ENCODE measurements around the gene ZNRF2. TPM values are rescaled to one million over a fixed set of nuclear protein-coding genes. Genes with fewer than 3 reads are reported as not detected.

The ZNRF2 gene
- total and polyA plus RNA-seq, 2 donors from 2014 or later, result 16.2 to 32.2 TPM

- Histone ChIP-seq H3K9ac (ENCODE audit: low read length in 3 of 3) (no peak overlapping the region), H3K9me3 (ENCODE audit: control insufficient read depth in 2 of 3, insufficient read depth in 1 of 3, low read length in 3 of 3) (no peaks in the 10 kb centered on the region), H3K36me3 (ENCODE audit: control insufficient read depth in 2 of 3, insufficient read depth in 3 of 3, low read length in 3 of 3) (no peaks in the 10 kb centered on the region), H3K4me3 (ENCODE audit: low read length in 3 of 3) (no peak overlapping the region), H3K27ac (ENCODE audit: low read depth in 2 of 2, low read length in 2 of 2) (peak overlapping the region in 1 of 2 donors; percentile 86), H3K4me1 (ENCODE audit: control insufficient read depth in 2 of 3, insufficient read depth in 2 of 3, low read depth in 1 of 3, low read length in 3 of 3) (peaks cover 0 to 26% (median 19%) of the 10 kb centered on the region in 3 donors), H3K27me3 (ENCODE audit: control insufficient read depth, insufficient read depth, low read length) (no peaks in the 10 kb centered on the region)
- no peak for DNase-seq
- FAIRE-seq, result no peak
- TF ChIP-seq CTCF (IDR thresholded peaks at IDR 0.05; ENCODE audit: borderline replicate concordance, extremely low read depth, insufficient read depth), result no peak
- intact Hi-C loops (cut with DNase I), result no loop called here
These were observed 28.0 kb upstream of the ZNRF2 start for GRCh38 chr7:30256349-30256858.

GRCh38 chr7:30260246-30260768 is 24.1 kb upstream of the ZNRF2 start:
- H3K27ac ChIP-seq (ENCODE audit: low read depth in 2 of 2, low read length in 2 of 2), result no peak overlapping the region
- no peaks in the 10 kb centered on the region for H3K36me3 ChIP-seq (ENCODE audit: control insufficient read depth in 2 of 3, insufficient read depth in 3 of 3, low read length in 3 of 3)
- H3K27me3 ChIP-seq (ENCODE audit: control insufficient read depth, insufficient read depth, low read length), result no peaks in the 10 kb centered on the region
- intact Hi-C loops (cut with DNase I), result no loop called here
- no peak for DNase-seq
- no peaks in the 10 kb centered on the region for H3K9me3 ChIP-seq (ENCODE audit: control insufficient read depth in 2 of 3, insufficient read depth in 1 of 3, low read length in 3 of 3)
- no peak for FAIRE-seq
- no peak overlapping the region for H3K4me3 ChIP-seq (ENCODE audit: low read length in 3 of 3)
- H3K4me1 ChIP-seq (ENCODE audit: control insufficient read depth in 2 of 3, insufficient read depth in 2 of 3, low read depth in 1 of 3, low read length in 3 of 3), result peaks cover 0 to 6% (median 2%) of the 10 kb centered on the region in 3 donors
- no peak overlapping the region for H3K9ac ChIP-seq (ENCODE audit: low read length in 3 of 3)
- no peak for TF ChIP-seq CTCF (IDR thresholded peaks at IDR 0.05; ENCODE audit: borderline replicate concordance, extremely low read depth, insufficient read depth)

GRCh38 chr7:30263090-30263710 is 21.2 kb upstream of the ZNRF2 start:
- Histone ChIP-seq H3K27ac (ENCODE audit: low read depth in 2 of 2, low read length in 2 of 2) (no peak overlapping the region), H3K9me3 (ENCODE audit: control insufficient read depth in 2 of 3, insufficient read depth in 1 of 3, low read length in 3 of 3) (no peaks in the 10 kb centered on the region), H3K36me3 (ENCODE audit: control insufficient read depth in 2 of 3, insufficient read depth in 3 of 3, low read length in 3 of 3) (no peaks in the 10 kb centered on the region), H3K4me3 (ENCODE audit: low read length in 3 of 3) (no peak overlapping the region), H3K4me1 (ENCODE audit: control insufficient read depth in 2 of 3, insufficient read depth in 2 of 3, low read depth in 1 of 3, low read length in 3 of 3) (no peaks in the 10 kb centered on the region), H3K9ac (ENCODE audit: low read length in 3 of 3) (no peak overlapping the region), H3K27me3 (ENCODE audit: control insufficient read depth, insufficient read depth, low read length) (no peaks in the 10 kb centered on the region)
- no peak for TF ChIP-seq CTCF (IDR thresholded peaks at IDR 0.05; ENCODE audit: borderline replicate concordance, extremely low read depth, insufficient read depth)
- DNase-seq (no peak), FAIRE-seq (no peak)
- intact Hi-C loops (cut with DNase I), result no loop called here

Data from kidney (tissue), 14 donors.